Left colon (tissue), 2 donors: ENCODE data around the gene C1orf87. TPM values are rescaled to one million over a fixed set of nuclear protein-coding genes. Genes with fewer than 3 reads are reported as not detected.

ENCODE experiments used
- ATAC-seq: fragments of 200-7000 bp; cut with Tn5 transposase; one replicate; pipeline ENCODE4 v1.9.1; 2020; ENCODE audit warnings: mild to moderate bottlenecking, moderate library complexity
- DNase-seq, 2 donors: peaks; one replicate each; pipeline ENCODE4 v3.0.0-alpha.2; 2020
- intact Hi-C, 2 donors: fragments of 100-400 bp; cut with DNase I in 1 of 2; cut with micrococcal nuclease in 1 of 2; formaldehyde crosslinking; loops; one replicate each; pipeline versions ENCODE4 v1.11.2 to v1.14.0; 2022; cut with DNase I, micrococcal nuclease
- total RNA-seq, 2 donors: library from RNA; stranded (reverse); fragmentation: NEBNext Ultra II Directional; extraction: Animal tissue kit (Norgen Biotek cat#: 25700); gene quantifications; one replicate each; pipeline ENCODE4 v1.2.1, GENCODE V29; 2021
- donor health status: DM: no; HTN: no; CAD: no.
- donor health status: DM: yes; HTN: yes; CAD: no.

C1orf87 gene
- total RNA-seq, 2 donors from 2014 or later: not detected

DNA sequence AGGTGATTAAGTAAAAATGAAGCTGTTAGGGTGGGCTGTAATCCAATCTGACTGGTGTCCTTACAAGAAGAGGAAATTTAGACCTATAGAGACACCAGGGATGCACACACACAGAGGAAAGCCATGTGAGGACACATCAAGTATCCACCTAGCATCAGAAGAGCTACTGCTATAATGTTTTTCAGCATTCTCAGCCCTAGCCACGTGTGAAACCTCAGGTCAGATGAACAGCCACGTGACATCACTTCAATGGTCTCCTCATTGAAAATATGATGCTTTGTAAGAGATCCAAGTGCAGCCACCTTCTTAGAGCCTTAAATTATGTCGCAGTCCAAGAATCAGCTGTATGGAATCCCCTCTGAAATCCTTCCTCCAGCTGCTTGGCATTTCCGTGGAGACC is 65.1 kb downstream of the C1orf87 start:
- ATAC-seq (no peak), DNase-seq (no peak)
- intact Hi-C loops: no loop called here

DNA sequence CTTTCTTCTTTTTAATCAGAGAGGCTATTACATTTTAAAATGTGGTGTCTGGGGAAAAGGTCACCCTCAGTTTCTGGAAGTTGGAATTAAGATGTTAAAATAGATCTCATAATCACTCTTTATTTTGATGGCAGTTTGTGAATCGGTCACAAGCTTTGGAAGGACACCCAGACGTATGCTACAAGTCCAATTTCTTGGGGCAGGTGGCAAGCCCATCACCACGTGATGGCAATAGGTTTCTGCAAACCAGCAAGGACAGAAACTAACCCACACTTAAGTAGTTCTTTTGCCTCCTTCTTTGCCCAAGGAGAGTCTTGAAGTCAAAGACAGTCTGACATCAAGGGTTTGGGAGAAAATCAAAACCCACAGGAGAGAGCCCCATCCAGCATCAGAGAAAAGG is 72.9 kb downstream of the C1orf87 start:
- DNase-seq (no peak), ATAC-seq (no peak)
- intact Hi-C loops: no loop called here

- intact Hi-C loops: no loop called here
- no peak for ATAC-seq
- no peak for DNase-seq
Measured at GRCh38 chr1:59999746-60000145, 73.8 kb downstream of the C1orf87 start.

DNA sequence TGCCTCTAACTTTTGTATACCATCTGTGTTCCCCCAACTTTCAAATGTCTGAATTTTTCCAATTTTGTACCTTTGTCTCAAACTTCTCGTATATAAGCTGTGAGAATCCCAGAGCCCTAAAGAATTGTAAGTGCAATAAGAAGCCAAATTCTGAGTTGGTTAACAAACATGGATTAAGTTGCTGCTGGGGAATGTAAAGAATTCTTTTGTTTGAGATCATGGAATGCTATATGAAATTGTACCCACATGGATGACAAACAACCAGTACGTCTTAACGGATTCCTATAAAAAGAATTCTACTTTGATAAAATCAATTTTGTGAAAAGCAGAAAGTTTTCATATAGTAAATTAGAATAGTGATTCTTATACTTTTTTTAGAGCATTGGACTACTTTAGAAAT is 74.6 kb downstream of the C1orf87 start:
- no peak for ATAC-seq
- intact Hi-C loops: no loop called here
- DNase-seq: no peak

- DNase-seq (no peak), ATAC-seq (no peak)
- intact Hi-C loops: no loop called here
Measured at GRCh38 chr1:59997479-59998115, 76.0 kb downstream of the C1orf87 start.

DNA sequence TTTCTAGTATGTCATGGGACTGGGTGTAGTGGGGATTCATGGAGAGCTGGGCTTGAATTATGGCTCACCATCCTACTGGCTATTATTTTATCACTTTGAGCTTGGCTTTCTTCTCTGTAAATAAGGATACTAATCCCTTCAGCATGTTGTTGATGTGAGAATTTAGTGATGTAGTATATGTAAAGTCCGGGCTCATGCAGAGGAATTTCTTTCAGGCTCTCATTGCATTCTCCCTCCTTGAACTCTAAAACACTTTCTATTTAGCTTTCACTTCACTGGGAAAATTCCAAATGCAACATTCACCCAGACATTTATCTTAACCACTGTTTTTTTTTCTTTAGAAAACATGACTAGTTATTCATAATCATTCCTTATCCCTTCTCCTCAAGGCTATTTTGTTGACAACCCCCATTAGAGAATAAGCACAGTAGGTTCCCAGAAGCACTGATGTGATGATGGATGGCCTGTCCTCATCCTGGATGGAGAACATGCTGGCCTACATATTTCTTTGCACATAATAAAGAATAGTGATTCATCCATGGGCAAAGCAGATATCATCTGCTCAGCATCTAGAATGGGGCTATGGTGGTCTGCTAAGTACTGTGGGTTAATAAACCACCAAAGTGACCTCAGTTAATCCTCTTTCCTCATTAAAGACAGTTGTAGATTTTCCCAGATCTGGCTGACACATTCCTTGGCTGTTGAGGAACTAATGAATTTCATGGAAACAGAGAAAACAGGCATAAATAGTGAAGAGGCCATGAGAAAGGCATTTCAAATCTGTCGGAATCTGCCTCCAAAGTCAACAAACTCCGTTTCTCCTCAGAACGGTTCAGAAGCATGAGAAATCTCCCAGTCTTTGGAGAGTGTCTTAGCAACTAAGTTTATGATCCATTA is 79.0 kb downstream of the C1orf87 start:
- DNase-seq (no peak), ATAC-seq (no peak)
- intact Hi-C loops: no loop called here

DNA sequence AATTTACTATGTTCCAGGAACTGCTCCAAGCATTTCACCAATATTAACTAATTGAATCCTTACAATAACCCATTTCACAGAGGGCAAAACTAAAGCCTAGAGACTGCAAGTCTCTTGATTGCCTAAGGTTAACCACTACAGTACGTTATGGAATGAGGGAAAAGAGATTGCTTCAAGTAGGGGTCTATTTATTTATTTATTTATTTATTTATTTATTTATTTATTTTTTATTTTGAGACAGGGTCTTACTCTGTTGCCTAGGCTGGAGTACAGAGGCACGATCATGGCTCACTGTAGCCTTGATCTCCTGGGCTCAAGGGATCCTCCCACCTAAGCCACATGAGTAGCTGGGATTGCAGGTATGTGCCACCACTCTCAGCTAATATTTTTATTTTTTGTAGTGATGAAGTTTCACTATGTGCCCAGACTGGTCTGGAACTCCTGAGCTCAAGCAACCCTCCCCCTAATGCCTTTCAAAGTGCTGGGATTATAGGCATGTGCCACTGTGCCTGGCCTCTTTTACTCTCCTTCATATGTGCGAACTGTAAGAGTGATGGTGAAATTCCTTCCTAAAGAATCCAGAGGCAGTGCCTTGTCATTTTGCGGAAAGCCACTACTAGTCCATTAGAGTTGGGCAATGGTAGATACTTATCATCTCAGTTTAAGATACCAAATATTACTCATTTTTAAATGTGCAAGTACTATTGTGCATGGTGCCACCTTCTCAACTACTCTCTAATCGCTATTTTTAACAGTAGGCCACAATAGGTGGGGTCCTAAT is 81.3 kb downstream of the C1orf87 start:
- intact Hi-C loops: no loop called here
- DNase-seq (no peak), ATAC-seq (no peak)

GRCh38 chr1:59990470-59990869 is 83.1 kb downstream of the C1orf87 start:
- no peak for DNase-seq
- intact Hi-C loops: no loop called here
- ATAC-seq: no peak

- DNase-seq (no peak), ATAC-seq (peak; percentile 46)
- intact Hi-C loops: no loop called here
Measured at GRCh38 chr1:59986516-59987310, 86.9 kb downstream of the C1orf87 start.

DNA sequence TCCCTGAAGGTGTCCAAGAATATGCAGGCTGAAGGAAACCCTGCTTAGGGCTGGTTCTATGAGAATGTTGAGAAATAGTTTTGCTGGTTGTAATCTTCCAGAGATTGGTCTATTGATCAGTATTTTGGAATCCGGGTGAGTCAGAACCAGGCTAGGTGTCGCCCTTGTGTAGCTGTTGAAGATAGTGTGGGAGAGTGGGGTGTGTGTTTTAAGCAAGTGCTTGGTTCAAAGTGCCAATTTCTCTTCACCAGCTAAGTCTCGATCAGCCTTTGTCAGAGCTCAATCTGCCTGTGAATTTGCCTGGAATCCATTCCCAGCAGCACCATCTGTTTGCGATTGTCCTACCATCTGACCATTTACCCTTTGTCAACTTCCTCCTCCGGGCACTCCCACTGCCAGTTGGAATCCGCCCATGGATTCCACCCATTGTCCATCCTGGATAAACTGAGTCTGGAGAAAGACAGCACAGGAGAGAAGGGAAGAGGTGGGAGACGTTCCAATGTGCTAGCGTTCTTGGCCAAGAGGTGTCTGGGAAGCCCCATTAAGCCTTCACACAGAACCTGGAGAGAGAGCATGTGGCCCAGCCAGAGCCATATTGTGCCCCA is 87.6 kb downstream of the C1orf87 start:
- intact Hi-C loops: no loop called here
- no peak for DNase-seq
- no peak for ATAC-seq

DNA sequence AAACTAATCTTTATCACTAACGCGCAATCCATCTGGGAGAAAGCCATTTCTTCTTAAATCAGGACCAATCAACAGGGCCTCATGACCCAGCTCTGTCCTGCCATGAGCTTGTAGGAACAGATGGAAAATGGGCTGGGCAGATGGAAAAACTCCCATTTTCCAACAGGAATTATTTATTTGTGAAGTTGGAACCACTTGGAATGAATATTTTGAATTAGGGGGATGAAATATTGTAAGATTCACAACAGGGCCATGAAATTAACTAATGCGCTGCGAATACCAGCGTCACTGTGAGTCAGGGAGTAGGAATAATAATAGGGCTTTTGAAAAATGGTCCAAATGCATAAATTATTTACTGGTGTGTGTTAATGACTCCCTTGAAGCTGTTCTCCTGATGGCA is 93.9 kb downstream of the C1orf87 start:
- intact Hi-C loops: loop anchor here in 1 of 2 donors (10.0 kb wide), 2 partner anchors 1065 to 1875 kb away; no protein-coding TSS in a partner anchor
- no peak for ATAC-seq
- no peak for DNase-seq

DNA sequence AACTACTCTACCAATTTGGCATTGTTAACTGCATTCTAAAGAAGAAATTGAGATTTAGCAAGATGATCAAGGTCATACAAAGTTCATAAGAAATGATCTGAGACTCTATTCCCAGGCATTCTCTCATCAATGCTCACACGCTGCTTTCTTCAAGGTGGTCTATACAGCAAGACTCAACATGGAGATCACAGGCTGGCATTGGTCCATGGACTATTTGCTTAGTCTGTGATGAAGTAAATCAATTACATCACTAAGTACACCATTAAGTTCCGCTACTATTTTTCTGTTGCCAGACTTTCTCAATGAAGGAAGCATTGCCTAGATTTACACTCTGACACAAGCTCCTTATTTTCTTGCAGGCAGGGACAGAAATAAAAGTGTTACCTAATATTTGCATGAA is 95.1 kb downstream of the C1orf87 start:
- intact Hi-C loops: loop anchor here in 1 of 2 donors (10.0 kb wide), 2 partner anchors 1066 to 1876 kb away; no protein-coding TSS in a partner anchor
- no peak for ATAC-seq
- DNase-seq: no peak

DNA sequence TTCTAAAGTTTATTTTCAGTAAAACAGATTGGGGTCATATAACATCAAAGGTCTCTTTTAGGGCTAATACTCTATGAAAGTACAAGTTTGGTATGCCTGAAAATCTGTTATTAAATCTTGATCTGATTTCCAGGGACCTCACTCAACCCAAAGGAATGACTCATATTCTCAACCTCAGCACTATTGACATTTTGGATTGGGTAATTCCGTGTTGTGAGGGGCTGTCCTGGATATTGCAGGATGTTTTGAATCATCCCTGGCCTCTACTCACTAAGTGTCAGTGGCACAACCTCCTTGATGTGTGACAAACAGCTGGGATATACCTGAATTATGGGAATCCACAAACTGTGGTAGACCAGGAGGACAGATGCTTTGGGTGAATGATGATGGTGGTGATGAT is 95.5 kb downstream of the C1orf87 start:
- DNase-seq: no peak
- intact Hi-C loops: loop anchor here in 1 of 2 donors (10.0 kb wide), 2 partner anchors 1067 to 1877 kb away; no protein-coding TSS in a partner anchor
- no peak for ATAC-seq

GRCh38 chr1:59977075-59977410 is 96.5 kb downstream of the C1orf87 start:
- ATAC-seq (no peak), DNase-seq (no peak)
- intact Hi-C loops: loop anchor here in 1 of 2 donors (10.0 kb wide), 2 partner anchors 1068 to 1878 kb away; no protein-coding TSS in a partner anchor

- DNase-seq (peak in 1 of 2 donors; percentile 73), ATAC-seq (peak; percentile 78)
- intact Hi-C loops: loop anchor here in 1 of 2 donors (10.0 kb wide), 2 partner anchors 1068 to 1878 kb away; no protein-coding TSS in a partner anchor
Measured at GRCh38 chr1:59976194-59977074, 97.1 kb downstream of the C1orf87 start.

DNA sequence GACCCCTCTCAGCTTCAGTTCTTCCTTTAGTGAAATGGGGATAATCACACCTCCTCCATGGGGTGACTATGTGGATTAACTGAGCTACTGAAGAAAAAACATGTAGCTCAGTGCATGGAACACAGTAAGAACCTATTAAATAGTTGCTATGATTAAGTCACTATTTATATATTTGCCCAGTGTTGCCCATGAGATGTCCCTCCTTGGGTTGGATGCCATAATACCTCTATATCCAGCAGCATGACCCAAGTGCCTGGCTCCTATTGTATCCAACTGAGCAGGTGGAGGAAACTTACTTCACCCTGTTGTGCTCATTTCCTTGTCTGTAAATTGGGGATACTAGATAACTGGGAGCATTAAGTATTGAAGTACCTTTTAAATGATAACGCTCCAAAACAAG is 99.9 kb downstream of the C1orf87 start:
- ATAC-seq (no peak), DNase-seq (no peak)
- intact Hi-C loops: loop anchor here in 1 of 2 donors (10.0 kb wide), 2 partner anchors 1071 to 1881 kb away; no protein-coding TSS in a partner anchor
